ENCODE data around the gene FRMPD4. TPM values are rescaled to one million over a fixed set of nuclear protein-coding genes. Genes with fewer than 3 reads are reported as not detected.

Gene FRMPD4
- total RNA-seq, 1 donor from 2014 or later = 0.08 TPM

- H3K27me3 ChIP-seq (ENCODE audit: control insufficient read depth, insufficient read depth, low read length) = no peaks in the 10 kb centered on the region
- H3K36me3 ChIP-seq (ENCODE audit: control insufficient read depth, insufficient read depth, low read length) = no peaks in the 10 kb centered on the region
- TF ChIP-seq, protein P1, sequence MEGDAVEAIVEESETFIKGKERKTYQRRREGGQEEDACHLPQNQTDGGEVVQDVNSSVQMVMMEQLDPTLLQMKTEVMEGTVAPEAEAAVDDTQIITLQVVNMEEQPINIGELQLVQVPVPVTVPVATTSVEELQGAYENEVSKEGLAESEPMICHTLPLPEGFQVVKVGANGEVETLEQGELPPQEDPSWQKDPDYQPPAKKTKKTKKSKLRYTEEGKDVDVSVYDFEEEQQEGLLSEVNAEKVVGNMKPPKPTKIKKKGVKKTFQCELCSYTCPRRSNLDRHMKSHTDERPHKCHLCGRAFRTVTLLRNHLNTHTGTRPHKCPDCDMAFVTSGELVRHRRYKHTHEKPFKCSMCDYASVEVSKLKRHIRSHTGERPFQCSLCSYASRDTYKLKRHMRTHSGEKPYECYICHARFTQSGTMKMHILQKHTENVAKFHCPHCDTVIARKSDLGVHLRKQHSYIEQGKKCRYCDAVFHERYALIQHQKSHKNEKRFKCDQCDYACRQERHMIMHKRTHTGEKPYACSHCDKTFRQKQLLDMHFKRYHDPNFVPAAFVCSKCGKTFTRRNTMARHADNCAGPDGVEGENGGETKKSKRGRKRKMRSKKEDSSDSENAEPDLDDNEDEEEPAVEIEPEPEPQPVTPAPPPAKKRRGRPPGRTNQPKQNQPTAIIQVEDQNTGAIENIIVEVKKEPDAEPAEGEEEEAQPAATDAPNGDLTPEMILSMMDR (IDR thresholded peaks at IDR 0.05; ENCODE audit: insufficient read depth, low read length, poor library complexity, severe bottlenecking) = no peak
- no peak overlapping the region for H3K4me3 ChIP-seq (ENCODE audit: low read depth, low read length)
- DNase-seq (ENCODE audit: low read depth) = no peak
Measured at GRCh38 chrX:12679522-12679921, 541.2 kb downstream of the FRMPD4 start.

DNA sequence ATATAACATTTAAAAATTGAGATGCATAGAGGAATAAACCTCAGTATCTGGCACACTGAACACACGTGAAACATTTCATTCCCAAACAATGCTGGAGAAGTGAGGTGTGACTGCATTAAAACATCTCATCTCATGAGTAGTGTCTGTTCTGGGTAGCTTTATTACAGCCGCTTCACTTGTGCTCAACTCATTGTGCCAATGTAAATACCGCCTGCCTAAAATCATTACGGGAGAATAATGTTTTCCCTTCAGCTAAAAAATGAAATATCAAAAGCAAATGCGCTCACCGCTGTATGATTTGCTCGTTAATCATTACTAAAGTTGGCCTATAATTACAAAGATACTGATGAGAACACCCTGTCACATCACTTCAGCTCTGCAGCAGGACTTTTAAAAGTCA, 542.8 kb downstream of the FRMPD4 start:
- Histone ChIP-seq H3K27me3 (ENCODE audit: control insufficient read depth, insufficient read depth, low read length) (no peaks in the 10 kb centered on the region), H3K4me3 (ENCODE audit: low read depth, low read length) (no peak overlapping the region), H3K36me3 (ENCODE audit: control insufficient read depth, insufficient read depth, low read length) (no peaks in the 10 kb centered on the region)
- TF ChIP-seq, protein P1 (IDR thresholded peaks at IDR 0.05; ENCODE audit: insufficient read depth, low read length, poor library complexity, severe bottlenecking) = no peak
- no peak for DNase-seq (ENCODE audit: low read depth)

GRCh38 chrX:12685541-12685940, 547.3 kb downstream of the FRMPD4 start:
- no peak for DNase-seq (ENCODE audit: low read depth)
- no peak overlapping the region for H3K4me3 ChIP-seq (ENCODE audit: low read depth, low read length)
- H3K27me3 ChIP-seq (ENCODE audit: control insufficient read depth, insufficient read depth, low read length) = no peaks in the 10 kb centered on the region
- TF ChIP-seq, protein P1 (IDR thresholded peaks at IDR 0.05; ENCODE audit: insufficient read depth, low read length, poor library complexity, severe bottlenecking) = no peak
- H3K36me3 ChIP-seq (ENCODE audit: control insufficient read depth, insufficient read depth, low read length) = no peaks in the 10 kb centered on the region

DNA sequence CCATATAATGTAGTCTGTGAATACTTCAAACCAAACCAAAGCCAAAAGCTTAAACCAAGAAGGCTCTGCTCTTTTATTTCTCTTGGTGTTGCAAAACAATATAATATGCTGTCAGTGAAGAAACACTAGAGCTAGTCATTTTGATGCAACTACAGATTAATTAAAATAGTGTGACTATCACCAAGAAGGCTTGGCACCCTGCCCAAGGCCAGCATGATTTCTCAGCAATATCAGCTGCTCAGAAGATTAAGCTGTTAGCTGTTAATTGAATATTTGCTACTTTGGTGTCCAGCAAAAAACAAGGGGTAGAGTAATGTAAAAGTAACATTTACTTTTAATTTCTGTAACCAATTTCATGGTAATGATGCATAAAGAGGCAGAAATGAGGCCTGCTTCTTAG, 548.1 kb downstream of the FRMPD4 start:
- TF ChIP-seq, protein P1 (IDR thresholded peaks at IDR 0.05; ENCODE audit: insufficient read depth, low read length, poor library complexity, severe bottlenecking) = no peak
- DNase-seq (ENCODE audit: low read depth) = no peak
- no peaks in the 10 kb centered on the region for H3K27me3 ChIP-seq (ENCODE audit: control insufficient read depth, insufficient read depth, low read length)
- no peaks in the 10 kb centered on the region for H3K36me3 ChIP-seq (ENCODE audit: control insufficient read depth, insufficient read depth, low read length)
- no peak overlapping the region for H3K4me3 ChIP-seq (ENCODE audit: low read depth, low read length)

DNA sequence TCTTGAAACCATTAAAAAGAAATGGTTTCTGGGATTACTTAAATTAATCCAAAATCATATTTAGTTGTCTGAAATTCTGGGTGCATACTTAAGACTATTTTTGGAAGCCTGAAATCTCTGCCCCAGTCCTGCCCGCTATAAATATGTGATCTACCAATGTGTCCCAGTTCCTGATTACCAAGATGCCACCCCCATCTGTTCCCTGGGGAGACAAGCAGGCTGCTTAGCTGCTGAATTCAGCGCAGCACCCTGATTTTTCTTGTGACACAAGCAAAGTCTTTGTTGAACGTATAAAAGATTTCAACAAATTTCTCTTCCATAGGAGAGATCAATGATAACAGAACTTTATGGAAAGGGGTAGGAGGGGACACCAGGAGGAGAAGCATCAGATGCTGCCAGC, 552.4 kb downstream of the FRMPD4 start:
- Histone ChIP-seq H3K4me3 (ENCODE audit: low read depth, low read length) (no peak overlapping the region), H3K27me3 (ENCODE audit: control insufficient read depth, insufficient read depth, low read length) (no peaks in the 10 kb centered on the region), H3K36me3 (ENCODE audit: control insufficient read depth, insufficient read depth, low read length) (no peaks in the 10 kb centered on the region)
- DNase-seq (ENCODE audit: low read depth) = no peak
- TF ChIP-seq, protein P1 (IDR thresholded peaks at IDR 0.05; ENCODE audit: insufficient read depth, low read length, poor library complexity, severe bottlenecking) = no peak

- TF ChIP-seq, protein P1 (IDR thresholded peaks at IDR 0.05; ENCODE audit: insufficient read depth, low read length, poor library complexity, severe bottlenecking) = no peak
- no peaks in the 10 kb centered on the region for H3K27me3 ChIP-seq (ENCODE audit: control insufficient read depth, insufficient read depth, low read length)
- no peak overlapping the region for H3K4me3 ChIP-seq (ENCODE audit: low read depth, low read length)
- DNase-seq (ENCODE audit: low read depth) = no peak
- no peaks in the 10 kb centered on the region for H3K36me3 ChIP-seq (ENCODE audit: control insufficient read depth, insufficient read depth, low read length)
Measured at GRCh38 chrX:12693754-12694153, 555.5 kb downstream of the FRMPD4 start.

All from kidney epithelial cell (primary cell).